HG03135 (cell line): ENCODE measurements around the gene PLXNA4.

Source experiments
- ATAC-seq: cut with Tn5 transposase; IDR thresholded peaks from one replicate; pipeline ENCODE4 v1.9.1; 2021; ENCODE audit warnings: mild to moderate bottlenecking, moderate library complexity; ENCODE audit not compliant: unreplicated experiment

PLXNA4 gene

GRCh38 chr7:132250480-132251326, 325.6 kb downstream of the PLXNA4 start:
- ATAC-seq, result no peak

- ATAC-seq, result no peak
Observed at GRCh38 chr7:132249256-132249971, 326.9 kb downstream of the PLXNA4 start.

- ATAC-seq, result no peak
Observed at GRCh38 chr7:132248841-132249240, 327.4 kb downstream of the PLXNA4 start.

GRCh38 chr7:132247995-132248618, 328.2 kb downstream of the PLXNA4 start:
- ATAC-seq, result no peak

GRCh38 chr7:132246591-132246990, 329.7 kb downstream of the PLXNA4 start:
- no peak for ATAC-seq

- ATAC-seq, result no peak
Observed at GRCh38 chr7:132245539-132245938, 330.7 kb downstream of the PLXNA4 start.

GRCh38 chr7:132244903-132245480, 331.3 kb downstream of the PLXNA4 start:
- no peak for ATAC-seq

GRCh38 chr7:132243463-132243862, 332.8 kb downstream of the PLXNA4 start:
- no peak for ATAC-seq

GRCh38 chr7:132243051-132243450, 333.2 kb downstream of the PLXNA4 start:
- ATAC-seq, result no peak

GRCh38 chr7:132242192-132242812, 334.0 kb downstream of the PLXNA4 start:
- no peak for ATAC-seq

GRCh38 chr7:132240821-132241422, 335.3 kb downstream of the PLXNA4 start:
- no peak for ATAC-seq

GRCh38 chr7:132240262-132240661, 336.0 kb downstream of the PLXNA4 start:
- no peak for ATAC-seq

- no peak for ATAC-seq
Observed at GRCh38 chr7:132239422-132239994, 336.8 kb downstream of the PLXNA4 start.

GRCh38 chr7:132234711-132235110, 341.6 kb downstream of the PLXNA4 start:
- ATAC-seq, result no peak

GRCh38 chr7:132232406-132232805, 343.9 kb downstream of the PLXNA4 start:
- no peak for ATAC-seq

GRCh38 chr7:132230462-132230861, 345.8 kb downstream of the PLXNA4 start:
- no peak for ATAC-seq

GRCh38 chr7:132228240-132228639, 348.0 kb downstream of the PLXNA4 start:
- ATAC-seq, result no peak

GRCh38 chr7:132226957-132227290, 349.3 kb downstream of the PLXNA4 start:
- no peak for ATAC-seq

- ATAC-seq, result no peak
Observed at GRCh38 chr7:132226046-132226956, 350.0 kb downstream of the PLXNA4 start.
